K562 (cell line): ENCODE measurements around the gene TIMP3. TPM values are rescaled to one million over a fixed set of nuclear protein-coding genes. Genes with fewer than 3 reads are reported as not detected.

Experiments
- ATAC-seq: fragments of 200-7000 bp; cut with Tn5 transposase; 3 replicates; pipeline ENCODE4 v1.9.1; 2020; ENCODE audit warnings: moderate library complexity
- BruUV-seq: library from RNA; stranded (reverse); fragments of 400-500 nt; replicated peaks from 2 replicates; lab custom pipeline; 2021; lab: Mats Ljungman, UMichigan
- CTCF ChIA-PET: fragments of 300-600 bp; formaldehyde crosslinking; extraction: SDS; loops from one replicate; lab custom pipeline; 2021; ENCODE audit warnings: low intra/inter-chr PET ratio; lab: Yijun Ruan, JAX
- POLR2A ChIA-PET: fragments of 300-600, 350-650 bp; sonication (Branson Sonifier 250); formaldehyde crosslinking; extraction: SDS; loops from one replicate; lab custom pipeline; 2021; ENCODE audit warnings: antibody characterized with exemption, inconsistent platforms; lab: Yijun Ruan, JAX
- DNase-seq, 4 experiments: peaks; one replicate each; pipeline versions ENCODE4 v3.0.0 to v3.0.0-alpha.2; 2011 to 2018; ENCODE audit warnings: low spot score in 3 of 4, mixed read lengths in 3 of 4; ENCODE audit errors: extremely low read depth in 1 of 4
- FAIRE-seq: peaks from 2 replicates; lab custom pipeline; 2011; peaks lifted over from hg19 to GRCh38; lab: Jason Lieb, UNC
- H2AFZ ChIP-seq: 2 replicates; pipeline ENCODE4 v1.6.0; 2011; ENCODE audit warnings: low read depth, low read length, control low read depth, inconsistent platforms
- H3K27ac ChIP-seq: fragments of 200-600 bp; 3 replicates; pipeline ENCODE4 v1.8.0; 2011; ENCODE audit warnings: low read depth, mild to moderate bottlenecking, control low read depth, inconsistent platforms, low read length, moderate library complexity, mixed read lengths; ENCODE audit errors: extremely low read depth
- H3K27me3 ChIP-seq, 2 experiments: fragments of 300-600 bp in 1 of 2; 2 replicates in 1 of 2; 3 replicates in 1 of 2; pipeline versions ENCODE4 v1.6.0 to v1.8.0; 2011; ENCODE audit warnings: inconsistent platforms in 2 of 2, low read length in 2 of 2, mild to moderate bottlenecking in 1 of 2, mixed read lengths in 1 of 2, moderate library complexity in 1 of 2; ENCODE audit not compliant: control insufficient read depth in 2 of 2, insufficient read depth in 2 of 2
- H3K36me3 ChIP-seq: fragments of 300-600 bp; 3 replicates; pipeline ENCODE4 v1.8.0; 2011; ENCODE audit warnings: mild to moderate bottlenecking, low read length, inconsistent platforms; ENCODE audit not compliant: control insufficient read depth, insufficient read depth
- H3K4me1 ChIP-seq, 2 experiments: fragments of 200-600 bp in 1 of 2; replicated peaks in 1 of 2; 2 replicates in 1 of 2; 3 replicates in 1 of 2; pipeline versions ENCODE4 v1.5.1 to v1.8.0; 2011; ENCODE audit warnings: inconsistent platforms in 2 of 2, low read length in 2 of 2, mild to moderate bottlenecking in 1 of 2, mixed read lengths in 1 of 2, moderate library complexity in 1 of 2; ENCODE audit not compliant: control insufficient read depth in 2 of 2, insufficient read depth in 2 of 2
- H3K4me2 ChIP-seq: 2 replicates; pipeline ENCODE4 v1.6.1; 2011; ENCODE audit warnings: low read length, control low read depth, inconsistent platforms, mixed read lengths; ENCODE audit not compliant: insufficient read depth
- H3K4me3 ChIP-seq: fragments of 200-600 bp; sonication (generic), shearing (Covaris generic); 2 replicates; pipeline ENCODE4 v1.5.1; 2016; ENCODE audit warnings: control low read depth, inconsistent platforms
- H3K79me2 ChIP-seq: fragments of 200-600 bp; 3 replicates; pipeline ENCODE4 v1.8.0; 2011; ENCODE audit warnings: low read length, inconsistent platforms; ENCODE audit not compliant: control insufficient read depth, insufficient read depth
- H3K9ac ChIP-seq, 2 experiments: 2 replicates each; pipeline versions ENCODE4 v1.6.0 to v1.6.1; 2011; ENCODE audit warnings: low read depth in 2 of 2, low read length in 2 of 2, control low read depth in 1 of 2, inconsistent platforms in 1 of 2, mild to moderate bottlenecking in 1 of 2, mixed read lengths in 1 of 2; ENCODE audit not compliant: insufficient read depth in 1 of 2
- H3K9me1 ChIP-seq: one replicate; pipeline ENCODE4 v1.6.0; 2011; ENCODE audit warnings: inconsistent platforms, mild to moderate bottlenecking, low read length, moderate library complexity; ENCODE audit not compliant: control insufficient read depth, insufficient read depth
- H3K9me3 ChIP-seq: replicated peaks from 2 replicates; pipeline ENCODE4 v1.5.1; 2011; ENCODE audit warnings: low read depth, low read length, inconsistent platforms; ENCODE audit not compliant: control insufficient read depth, insufficient read depth
- H4K20me1 ChIP-seq: replicated peaks from 2 replicates; pipeline ENCODE4 v1.6.1; 2011; ENCODE audit warnings: low read length, inconsistent platforms, mixed read lengths; ENCODE audit not compliant: control insufficient read depth, insufficient read depth
- ARID3A ChIP-seq: IDR thresholded peaks from 2 replicates; pipeline ENCODE4 v1.6.1; 2012; ENCODE audit warnings: low read depth, low read length, improper control_type of control experiment, borderline replicate concordance
- ZNF3 ChIP-seq: fragments of 250-450 bp; sonication (Bioruptor Pico); IDR thresholded peaks from 2 replicates; pipeline ENCODE4 v1.5.0; 2021; ENCODE audit warnings: mild to moderate bottlenecking, moderate library complexity
- ZNF668 ChIP-seq: fragments of 250-450 bp; sonication (Bioruptor Pico); IDR thresholded peaks from 2 replicates; pipeline ENCODE4 v1.8.0; 2022; ENCODE audit warnings: mild to moderate bottlenecking, inconsistent platforms
- WGBS: fragments of 100-300 bp; shearing (Covaris generic); methylation state at CpG from one replicate; pipeline ENCODE4 v1.1.6; 2016; ENCODE audit warnings: low coverage, mixed read lengths; ENCODE audit not compliant: insufficient coverage; ENCODE audit errors: missing lambda C conversion rate; 5-methylcytosine and 5-hydroxymethylcytosine counted together
- in situ Hi-C: fragments of 300-500 bp; cut with MboI; formaldehyde crosslinking; loops from 4 replicates; pipeline ENCODE4 v1.15.0; 2018; ENCODE audit warnings: inconsistent platforms, mixed read lengths
- intact Hi-C: fragments of 100-400 bp; cut with micrococcal nuclease; formaldehyde crosslinking; loops from 2 replicates; pipeline ENCODE4 v1.14.2; 2022
- polyA plus RNA-seq, 8 experiments: library from polyadenylated mRNA; depleted of rRNA in 4 of 8; stranded (reverse) in 5 of 8; unstranded in 3 of 8; fragments of >200 nt; fragmentation: Nextera tagmentation in 2 of 8; fragmentation: Illumina TruSeq in 1 of 8; extraction: Ambion mirVana in 2 of 8; extraction: Trizol in 1 of 8; gene quantifications; 2 replicates each; pipeline versions ENCODE4 v1.2.1 to v1.2.3, GENCODE V29; 2011 to 2014; ENCODE audit warnings: inconsistent platforms in 1 of 8, missing spikeins in 1 of 8
- total RNA-seq, 7 experiments: library from RNA; depleted of rRNA in 6 of 7; stranded (reverse); fragments of >200 nt in 6 of 7; fragmentation: Illumina TruSeq in 2 of 7; extraction: Trizol in 2 of 7; gene quantifications; 2 replicates each; pipeline versions ENCODE4 v1.2.1 to v1.2.3, GENCODE V29; 2011 to 2021; ENCODE audit warnings: low replicate concordance in 1 of 7
- TF ChIP-seq, protein P1 (sequence below): fragments of 200-800 bp; sonication (Bioruptor generic); IDR thresholded peaks from 2 replicates; pipeline ENCODE4 v1.6.1; 2016; ENCODE audit warnings: missing genetic modification characterization, missing compliant biosample characterization

The TIMP3 gene
- total and polyA plus RNA-seq, 9 of the 15 experiments (the other 6 are each of a cell fraction or from before 2014, with no cell fraction given), result 0.07 to 0.73 (median 0.18) TPM

- FAIRE-seq, result no peak
- POLR2A ChIA-PET, result interaction anchor here (0.5 to 0.6 kb wide), 2 partner anchors 271 to 440 kb away, joined by 3 to 4 read pairs; no protein-coding TSS in a partner anchor
- 40% methylated on average over 9 of the region's 11 CpGs for WGBS
- no peak for TF ChIP-seq ARID3A
- TF ChIP-seq, protein P1, sequence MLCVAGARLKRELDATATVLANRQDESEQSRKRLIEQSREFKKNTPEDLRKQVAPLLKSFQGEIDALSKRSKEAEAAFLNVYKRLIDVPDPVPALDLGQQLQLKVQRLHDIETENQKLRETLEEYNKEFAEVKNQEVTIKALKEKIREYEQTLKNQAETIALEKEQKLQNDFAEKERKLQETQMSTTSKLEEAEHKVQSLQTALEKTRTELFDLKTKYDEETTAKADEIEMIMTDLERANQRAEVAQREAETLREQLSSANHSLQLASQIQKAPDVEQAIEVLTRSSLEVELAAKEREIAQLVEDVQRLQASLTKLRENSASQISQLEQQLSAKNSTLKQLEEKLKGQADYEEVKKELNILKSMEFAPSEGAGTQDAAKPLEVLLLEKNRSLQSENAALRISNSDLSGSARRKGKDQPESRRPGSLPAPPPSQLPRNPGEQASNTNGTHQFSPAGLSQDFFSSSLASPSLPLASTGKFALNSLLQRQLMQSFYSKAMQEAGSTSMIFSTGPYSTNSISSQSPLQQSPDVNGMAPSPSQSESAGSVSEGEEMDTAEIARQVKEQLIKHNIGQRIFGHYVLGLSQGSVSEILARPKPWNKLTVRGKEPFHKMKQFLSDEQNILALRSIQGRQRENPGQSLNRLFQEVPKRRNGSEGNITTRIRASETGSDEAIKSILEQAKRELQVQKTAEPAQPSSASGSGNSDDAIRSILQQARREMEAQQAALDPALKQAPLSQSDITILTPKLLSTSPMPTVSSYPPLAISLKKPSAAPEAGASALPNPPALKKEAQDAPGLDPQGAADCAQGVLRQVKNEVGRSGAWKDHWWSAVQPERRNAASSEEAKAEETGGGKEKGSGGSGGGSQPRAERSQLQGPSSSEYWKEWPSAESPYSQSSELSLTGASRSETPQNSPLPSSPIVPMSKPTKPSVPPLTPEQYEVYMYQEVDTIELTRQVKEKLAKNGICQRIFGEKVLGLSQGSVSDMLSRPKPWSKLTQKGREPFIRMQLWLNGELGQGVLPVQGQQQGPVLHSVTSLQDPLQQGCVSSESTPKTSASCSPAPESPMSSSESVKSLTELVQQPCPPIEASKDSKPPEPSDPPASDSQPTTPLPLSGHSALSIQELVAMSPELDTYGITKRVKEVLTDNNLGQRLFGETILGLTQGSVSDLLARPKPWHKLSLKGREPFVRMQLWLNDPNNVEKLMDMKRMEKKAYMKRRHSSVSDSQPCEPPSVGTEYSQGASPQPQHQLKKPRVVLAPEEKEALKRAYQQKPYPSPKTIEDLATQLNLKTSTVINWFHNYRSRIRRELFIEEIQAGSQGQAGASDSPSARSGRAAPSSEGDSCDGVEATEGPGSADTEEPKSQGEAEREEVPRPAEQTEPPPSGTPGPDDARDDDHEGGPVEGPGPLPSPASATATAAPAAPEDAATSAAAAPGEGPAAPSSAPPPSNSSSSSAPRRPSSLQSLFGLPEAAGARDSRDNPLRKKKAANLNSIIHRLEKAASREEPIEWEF, result no peak
- no peak for TF ChIP-seq ZNF668 (CRISPR knock-in tag)
- no peak for TF ChIP-seq ZNF3 (CRISPR knock-in tag)
Observed at GRCh38 chr22:32850591-32851517, 49.3 kb downstream of the TIMP3 start.

More at GRCh38 chr22:32850591-32851517, 49.3 kb downstream of the TIMP3 start:
- Histone ChIP-seq H2AFZ (no peak overlapping the region), H3K9ac (no peak overlapping the region), H3K79me2 (no peaks in the 10 kb centered on the region), H3K9me1 (no peaks in the 10 kb centered on the region), H4K20me1 (no peaks in the 10 kb centered on the region), H3K4me2 (no peak overlapping the region), H3K27ac (no peak overlapping the region), H3K4me3 (no peak overlapping the region), H3K27me3 (peaks cover 0 to 22% of the 10 kb centered on the region in 2 experiments; a peak in 2 of 5 replicates), H3K4me1 (peaks cover 4 to 10% of the 10 kb centered on the region in 2 experiments; a peak in 3 of 5 replicates), H3K9me3 (no peaks in the 10 kb centered on the region), H3K36me3 (no peaks in the 10 kb centered on the region)
- CTCF ChIA-PET, result no interaction called here
- no peak for DNase-seq
- intact Hi-C loops, result no loop called here
- in situ Hi-C loops, result no loop called here
- BruUV-seq, result no TSS peak
- ATAC-seq, result no peak
